ENCODE measurements around the gene CNTD1. TPM values are rescaled to one million over a fixed set of nuclear protein-coding genes. Genes with fewer than 3 reads are reported as not detected.

Gene CNTD1
- total RNA-seq, 3 donors from 2014 or later = not detected

GRCh38 chr17:42814633-42815399 is 16.2 kb downstream of the CNTD1 start:
- Mint-ChIP-seq H3K36me3 (ENCODE audit: insufficient read depth) (peaks cover 56% of the 10 kb centered on the region), H3K4me3 (no peak overlapping the region), H3K27me3 (ENCODE audit: low read depth) (no peaks in the 10 kb centered on the region), H3K4me1 (ENCODE audit: low read depth) (peaks cover 5% of the 10 kb centered on the region), H3K9me3 (no peaks in the 10 kb centered on the region)
- DNase-seq (no peak), ATAC-seq (no peak)

DNA sequence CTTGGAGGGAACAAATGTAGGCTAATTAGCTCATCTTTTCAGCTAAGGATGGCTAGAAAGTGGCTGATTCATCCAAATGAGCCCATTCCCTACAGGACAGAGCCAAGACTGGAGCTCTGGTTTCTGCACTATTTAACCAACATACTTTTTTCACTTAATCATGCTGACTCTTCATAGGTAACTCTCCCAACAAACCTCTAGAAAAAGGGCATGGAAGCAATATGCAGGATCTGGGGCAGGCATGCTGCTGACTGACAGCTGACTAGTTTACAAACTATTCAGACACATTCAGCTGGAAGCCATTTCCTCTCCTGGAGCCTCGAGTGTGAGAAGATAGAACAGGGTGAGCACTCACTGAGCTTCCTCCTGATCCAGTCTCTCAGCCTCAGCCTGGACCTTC is 19.2 kb downstream of the CNTD1 start:
- H3K4me3 Mint-ChIP-seq = no peak overlapping the region
- no peak for DNase-seq
- H3K36me3 Mint-ChIP-seq (ENCODE audit: insufficient read depth) = peaks cover 53% of the 10 kb centered on the region
- no peaks in the 10 kb centered on the region for H3K9me3 Mint-ChIP-seq
- H3K27me3 Mint-ChIP-seq (ENCODE audit: low read depth) = no peaks in the 10 kb centered on the region
- no peak for ATAC-seq
- peaks cover 20% of the 10 kb centered on the region for H3K4me1 Mint-ChIP-seq (ENCODE audit: low read depth)

GRCh38 chr17:42818379-42818778 is 19.7 kb downstream of the CNTD1 start:
- Mint-ChIP-seq H3K4me3 (no peak overlapping the region), H3K27me3 (ENCODE audit: low read depth) (no peaks in the 10 kb centered on the region), H3K36me3 (ENCODE audit: insufficient read depth) (peaks cover 53% of the 10 kb centered on the region), H3K9me3 (no peaks in the 10 kb centered on the region), H3K4me1 (ENCODE audit: low read depth) (peaks cover 24% of the 10 kb centered on the region)
- DNase-seq = no peak
- ATAC-seq = no peak

GRCh38 chr17:42819939-42820535 is 21.4 kb downstream of the CNTD1 start:
- DNase-seq (peak; percentile 54), ATAC-seq (peak; percentile 33 to 36)
- no peaks in the 10 kb centered on the region for H3K27me3 Mint-ChIP-seq (ENCODE audit: low read depth)
- no peaks in the 10 kb centered on the region for H3K9me3 Mint-ChIP-seq
- peaks cover 30% of the 10 kb centered on the region for H3K4me1 Mint-ChIP-seq (ENCODE audit: low read depth)
- no peak overlapping the region for H3K4me3 Mint-ChIP-seq
- H3K36me3 Mint-ChIP-seq (ENCODE audit: insufficient read depth) = peaks cover 42% of the 10 kb centered on the region

GRCh38 chr17:42821176-42821575 is 22.5 kb downstream of the CNTD1 start:
- no peak for DNase-seq
- H3K36me3 Mint-ChIP-seq (ENCODE audit: insufficient read depth) = peaks cover 35% of the 10 kb centered on the region

GRCh38 chr17:42827472-42827871 is 28.8 kb downstream of the CNTD1 start:
- peaks cover 6% of the 10 kb centered on the region for H3K27me3 Mint-ChIP-seq (ENCODE audit: low read depth)
- DNase-seq = no peak
- H3K4me1 Mint-ChIP-seq (ENCODE audit: low read depth) = peaks cover 24% of the 10 kb centered on the region
- ATAC-seq = no peak
- H3K9me3 Mint-ChIP-seq = no peaks in the 10 kb centered on the region
- H3K36me3 Mint-ChIP-seq (ENCODE audit: insufficient read depth) = no peaks in the 10 kb centered on the region
- H3K4me3 Mint-ChIP-seq = no peak overlapping the region

More at GRCh38 chr17:42821176-42821575, 22.5 kb downstream of the CNTD1 start:
- no peak for ATAC-seq
- H3K9me3 Mint-ChIP-seq = no peaks in the 10 kb centered on the region
- H3K27me3 Mint-ChIP-seq (ENCODE audit: low read depth) = no peaks in the 10 kb centered on the region
- H3K4me1 Mint-ChIP-seq (ENCODE audit: low read depth) = peaks cover 27% of the 10 kb centered on the region
- H3K4me3 Mint-ChIP-seq = no peak overlapping the region

DNA sequence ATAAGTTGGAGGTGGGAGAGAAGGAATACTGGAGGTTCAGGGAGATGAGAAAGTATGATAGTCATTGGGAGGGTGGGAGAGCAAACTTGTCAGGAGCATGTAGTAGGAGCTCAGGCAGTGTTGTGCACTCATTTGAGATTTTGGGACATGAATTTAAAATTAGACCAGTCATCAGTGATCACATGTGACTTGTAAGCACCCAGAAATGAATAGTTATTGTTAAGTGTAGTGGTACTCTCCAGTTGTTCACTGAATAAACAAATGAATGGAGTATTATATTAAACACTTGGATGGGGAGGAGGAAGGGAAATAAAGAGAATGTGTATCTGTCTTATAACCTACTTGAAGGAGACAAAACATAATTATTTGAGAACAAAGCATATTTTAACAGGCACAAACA is 32.3 kb downstream of the CNTD1 start:
- Mint-ChIP-seq H3K36me3 (ENCODE audit: insufficient read depth) (peaks cover 3% of the 10 kb centered on the region), H3K9me3 (no peaks in the 10 kb centered on the region), H3K4me3 (no peak overlapping the region), H3K4me1 (ENCODE audit: low read depth) (peaks cover 20% of the 10 kb centered on the region), H3K27me3 (ENCODE audit: low read depth) (peaks cover 6% of the 10 kb centered on the region)
- ATAC-seq (no peak), DNase-seq (no peak)

GRCh38 chr17:42832213-42832933 is 33.7 kb downstream of the CNTD1 start:
- Mint-ChIP-seq H3K36me3 (ENCODE audit: insufficient read depth) (peaks cover 3% of the 10 kb centered on the region), H3K9me3 (no peaks in the 10 kb centered on the region), H3K4me1 (ENCODE audit: low read depth) (peaks cover 21% of the 10 kb centered on the region), H3K4me3 (peak overlapping the region; percentile 96), H3K27me3 (ENCODE audit: low read depth) (peaks cover 6% of the 10 kb centered on the region)
- DNase-seq (no peak), ATAC-seq (peak; percentile 59 to 73)

DNA sequence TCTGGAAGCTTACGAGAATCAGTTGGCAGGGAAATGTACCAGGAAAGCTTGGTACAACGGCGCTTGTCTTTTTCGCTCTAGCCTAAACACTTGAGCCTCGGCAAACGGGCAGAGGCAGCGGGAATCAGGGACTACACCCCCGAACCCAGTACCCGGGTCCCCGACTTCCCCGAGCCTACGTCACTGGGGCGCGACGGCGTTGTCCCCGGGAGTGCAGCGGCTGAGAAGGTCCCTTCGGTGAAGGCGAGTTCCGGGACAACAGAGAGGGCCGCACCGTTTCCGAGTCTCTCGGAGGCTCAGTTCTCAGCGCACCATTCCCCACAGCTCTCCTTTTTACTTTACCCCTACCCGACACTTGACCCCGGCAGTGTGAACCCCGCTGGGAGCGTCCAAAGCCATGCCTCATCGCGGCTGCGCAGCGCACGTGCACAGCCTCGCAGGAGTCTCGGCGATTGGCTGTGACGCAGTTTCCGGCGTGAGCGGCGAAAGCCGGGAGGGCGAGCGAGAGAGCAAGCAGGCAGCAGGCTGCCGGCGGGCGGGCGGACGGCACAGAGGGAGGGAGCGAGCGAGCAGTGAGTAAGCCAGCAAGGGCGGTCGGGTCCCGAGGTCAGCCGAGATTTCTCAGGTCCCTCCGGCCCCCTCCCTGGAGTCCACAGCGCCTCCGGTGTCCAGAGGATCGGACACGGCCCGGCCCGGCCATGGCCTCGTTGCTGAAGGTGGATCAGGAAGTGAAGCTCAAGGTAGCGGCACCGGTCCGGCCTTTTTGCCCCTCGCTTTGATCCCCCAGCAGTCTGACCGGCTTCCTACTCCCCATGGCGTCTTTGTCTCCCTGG is 34.5 kb downstream of the CNTD1 start, which contains the start of gene PSME3:
TSS of gene PSME3 (plus strand) at position 464 of the 833 bp plus-strand sequence. CDS start at position 699, 235 bp downstream.
- peak; percentile 89 to 92 for ATAC-seq
- Mint-ChIP-seq H3K36me3 (ENCODE audit: insufficient read depth) (peaks cover 10% of the 10 kb centered on the region), H3K4me3 (peak within 1 kb of the TSS; percentile 96), H3K4me1 (ENCODE audit: low read depth) (peaks cover 23% of the 10 kb centered on the region), H3K9me3 (no peaks in the 10 kb centered on the region), H3K27me3 (ENCODE audit: low read depth) (peaks cover 6% of the 10 kb centered on the region)
- DNase-seq = peak; percentile 87

DNA sequence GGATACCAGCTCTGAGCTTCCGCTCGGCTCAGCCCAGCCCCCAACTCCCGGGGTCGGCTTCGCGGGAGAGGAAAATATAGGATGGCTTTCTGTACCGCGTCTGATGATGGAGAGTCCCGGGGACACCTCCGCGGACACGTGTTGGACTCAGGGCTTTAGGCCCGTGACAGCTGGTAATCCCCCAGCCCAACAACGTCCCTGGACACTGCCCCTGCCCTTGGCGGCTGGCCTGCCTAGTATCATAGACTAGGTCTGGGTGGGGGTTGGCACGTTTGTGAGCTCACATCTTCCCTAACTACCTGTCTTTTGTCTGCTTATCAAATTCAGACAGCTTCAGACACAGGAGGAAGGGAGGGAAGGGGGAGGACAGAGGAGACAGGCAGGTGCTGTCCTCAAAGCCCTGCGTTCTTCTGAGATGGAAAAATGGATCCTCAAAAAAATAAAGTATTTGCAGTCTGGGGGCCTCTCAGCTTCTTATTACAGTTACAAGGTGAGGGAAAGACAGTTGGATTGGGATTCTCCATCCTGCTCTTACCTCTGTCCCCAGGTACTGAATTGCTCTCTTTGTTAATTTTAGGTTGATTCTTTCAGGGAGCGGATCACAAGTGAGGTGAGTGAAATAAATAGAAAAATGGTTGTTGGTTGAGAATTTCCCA is 35.2 kb downstream of the CNTD1 start:
- peaks cover 23% of the 10 kb centered on the region for H3K4me1 Mint-ChIP-seq (ENCODE audit: low read depth)
- no peak for DNase-seq
- H3K27me3 Mint-ChIP-seq (ENCODE audit: low read depth) = peaks cover 4% of the 10 kb centered on the region
- H3K9me3 Mint-ChIP-seq = no peaks in the 10 kb centered on the region
- H3K4me3 Mint-ChIP-seq = peak overlapping the region; percentile 96
- peaks cover 16% of the 10 kb centered on the region for H3K36me3 Mint-ChIP-seq (ENCODE audit: insufficient read depth)
- ATAC-seq = no peak

DNA sequence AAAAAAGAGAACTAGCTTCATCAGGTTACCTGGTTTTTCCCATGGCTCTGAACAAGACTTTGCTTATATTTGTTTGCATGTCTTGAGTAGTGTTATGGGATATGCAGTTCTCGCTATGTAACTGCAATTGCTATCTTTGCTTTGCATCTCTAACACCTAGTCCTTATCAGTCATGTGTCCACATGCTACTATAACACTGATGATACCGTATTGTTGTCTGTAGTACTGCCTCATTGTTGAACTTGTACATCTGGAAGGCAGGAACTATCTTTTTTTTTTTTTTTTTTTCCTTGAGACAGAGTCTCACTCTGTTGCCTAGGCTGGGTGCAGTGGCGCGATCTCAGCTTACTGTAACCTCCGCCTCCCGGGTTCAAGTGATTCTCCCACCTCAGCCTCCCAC is 37.1 kb downstream of the CNTD1 start:
- Mint-ChIP-seq H3K4me3 (no peak overlapping the region), H3K9me3 (no peaks in the 10 kb centered on the region), H3K4me1 (ENCODE audit: low read depth) (peaks cover 23% of the 10 kb centered on the region), H3K36me3 (ENCODE audit: insufficient read depth) (peaks cover 24% of the 10 kb centered on the region), H3K27me3 (ENCODE audit: low read depth) (no peaks in the 10 kb centered on the region)
- DNase-seq = no peak
- ATAC-seq = no peak

GRCh38 chr17:42841975-42842685 is 43.5 kb downstream of the CNTD1 start:
- Mint-ChIP-seq H3K9me3 (no peaks in the 10 kb centered on the region), H3K4me1 (ENCODE audit: low read depth) (peaks cover 13% of the 10 kb centered on the region), H3K27me3 (ENCODE audit: low read depth) (no peaks in the 10 kb centered on the region), H3K4me3 (no peak overlapping the region), H3K36me3 (ENCODE audit: insufficient read depth) (peaks cover 46% of the 10 kb centered on the region)
- ATAC-seq = no peak
- no peak for DNase-seq

DNA sequence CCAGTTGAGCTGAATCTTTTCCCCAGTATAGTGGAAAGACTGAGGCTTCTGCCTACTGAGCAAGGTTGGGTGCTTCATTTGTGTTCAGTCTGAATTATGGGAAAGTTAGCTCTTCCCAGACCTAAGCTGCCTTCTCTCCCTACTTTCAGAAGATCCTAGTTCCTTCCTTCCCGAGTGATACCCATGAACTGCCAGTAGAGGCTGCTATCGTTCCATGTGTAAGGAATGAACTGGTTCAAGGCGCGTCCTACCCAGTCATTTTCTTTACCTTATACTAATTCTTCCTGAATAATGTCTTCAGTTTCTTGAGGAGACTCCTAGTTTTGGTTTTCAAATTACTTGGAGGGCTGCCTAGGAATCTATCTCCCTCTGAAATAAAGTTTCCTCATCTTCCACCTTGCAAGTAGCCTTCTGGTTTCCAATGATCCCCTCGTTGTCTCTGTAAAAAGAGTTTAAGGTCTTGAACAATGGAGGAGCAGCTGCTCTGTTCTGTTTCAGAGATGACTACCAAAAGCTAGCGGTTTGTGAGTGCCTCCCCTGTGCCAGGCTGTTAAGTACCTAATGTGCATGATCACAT is 44.8 kb downstream of the CNTD1 start:
- Mint-ChIP-seq H3K27me3 (ENCODE audit: low read depth) (no peaks in the 10 kb centered on the region), H3K4me3 (no peak overlapping the region), H3K36me3 (ENCODE audit: insufficient read depth) (peaks cover 37% of the 10 kb centered on the region), H3K9me3 (no peaks in the 10 kb centered on the region), H3K4me1 (ENCODE audit: low read depth) (peaks cover 11% of the 10 kb centered on the region)
- DNase-seq (no peak), ATAC-seq (no peak)
